HEK293 (cell line): ENCODE data around the gene DCK.

ENCODE experiments used
- CTCF ChIA-PET: fragments of 350-600 bp; formaldehyde crosslinking; extraction: SDS; loops from one replicate; lab custom pipeline; 2021; ENCODE audit warnings: antibody characterized with exemption; lab: Yijun Ruan, JAX
- POLR2A ChIA-PET: fragments of 300-600 bp; formaldehyde crosslinking; extraction: SDS; loops from one replicate; lab custom pipeline; 2020; ENCODE audit warnings: antibody characterized with exemption, inconsistent platforms; lab: Yijun Ruan, JAX
- H3K27ac ChIP-seq: fragments of 200-500 bp; sonication (Bioruptor generic); 2 replicates; pipeline ENCODE4 v1.5.1; 2014; ENCODE audit warnings: low read depth, low read length, control low read depth, inconsistent platforms; ENCODE audit errors: extremely low read depth
- H3K36me3 ChIP-seq, 2 experiments: fragments of 200-500 bp in 1 of 2; sonication (Bioruptor generic) in 1 of 2; 1 replicate in 1 of 2; 2 replicates in 1 of 2; pipeline ENCODE4 v1.5.1; 2014 to 2017; ENCODE audit warnings: inconsistent platforms in 2 of 2, low read length in 2 of 2; ENCODE audit not compliant: control insufficient read depth in 2 of 2, insufficient read depth in 1 of 2
- H3K4me1 ChIP-seq: fragments of 200-500 bp; sonication (Bioruptor generic); 2 replicates; pipeline ENCODE4 v1.5.1; 2014; ENCODE audit warnings: mild to moderate bottlenecking, low read length, inconsistent platforms; ENCODE audit not compliant: control insufficient read depth, insufficient read depth
- H3K4me3 ChIP-seq: 2 replicates; pipeline ENCODE4 v1.5.1; 2011; ENCODE audit warnings: low read depth, mild to moderate bottlenecking, control low read depth, low read length, moderate library complexity
- H3K9me3 ChIP-seq: fragments of 200-500 bp; sonication (Bioruptor generic); 2 replicates; pipeline ENCODE4 v1.5.1; 2014; ENCODE audit warnings: low read depth, low read length, inconsistent platforms; ENCODE audit not compliant: control insufficient read depth, insufficient read depth
- PRDM1 ChIP-seq: fragments of 450-650 bp; formaldehyde crosslinking; IDR thresholded peaks from 2 replicates; pipeline ENCODE4; 2016; ENCODE audit warnings: missing biosample characterization, missing genetic modification characterization
- ZNF366 ChIP-seq: fragments of 450-650 bp; formaldehyde crosslinking; conservative IDR thresholded peaks from 2 replicates; pipeline ENCODE4 v1.5.1; 2016; ENCODE audit warnings: missing biosample characterization, missing genetic modification characterization
- ZNF433 ChIP-seq: fragments of 450-650 bp; formaldehyde crosslinking; IDR thresholded peaks from 2 replicates; pipeline ENCODE4 v1.5.1; 2016; ENCODE audit warnings: missing biosample characterization, missing genetic modification characterization, low read depth

Gene DCK

GRCh38 chr4:71074452-71075299 lies 81.2 kb downstream of the DCK start:
- Histone ChIP-seq H3K4me3 (no peak overlapping the region), H3K4me1 (no peaks in the 10 kb centered on the region), H3K36me3 (no peaks in the 10 kb centered on the region), H3K27ac (no peak overlapping the region), H3K9me3 (no peaks in the 10 kb centered on the region)
- ChIA-PET CTCF (no interaction called here), POLR2A (no interaction called here)
- TF ChIP-seq ZNF433 (no peak), PRDM1 (tag by site-specific recombination) (peak; percentile 80), ZNF366 (peak; percentile 75)
